Naive thymus-derived CD4-positive, alpha-beta T cell (primary cell): Measurements from ENCODE around the gene PCBP3. TPM values are rescaled to one million over a fixed set of nuclear protein-coding genes. Genes with fewer than 3 reads are reported as not detected.

Experiments
- ATAC-seq: fragments of 150-1000 bp; cut with Tn5 transposase; 2 replicates; pipeline ENCODE4 v1.10.0; 2021; ENCODE audit warnings: mild to moderate bottlenecking, moderate library complexity
- CTCF ChIA-PET: fragments of 350-600 bp; sonication (Branson Sonifier 250); formaldehyde crosslinking; loops from one replicate; lab custom pipeline; 2021; ENCODE audit warnings: antibody characterized with exemption; lab: Charles Lee
- POLR2A ChIA-PET: fragments of 350-600 bp; sonication (Branson Sonifier 250); formaldehyde crosslinking; loops from one replicate; lab custom pipeline; 2021; ENCODE audit warnings: antibody characterized with exemption, inconsistent platforms; lab: Charles Lee
- DNase-seq, 9 donors: peaks; one replicate each; pipeline versions ENCODE4 v3.0.0 to v3.0.0-alpha.2; 2020 to 2022; ENCODE audit warnings: mixed read lengths in 1 of 9
- H3K27ac ChIP-seq: one replicate; pipeline ENCODE4 v1.7.0; 2013; ENCODE audit warnings: mild to moderate bottlenecking, low read depth, low read length, moderate library complexity
- H3K27me3 ChIP-seq, 2 donors: one replicate each; pipeline ENCODE4 v1.7.0; 2013; ENCODE audit warnings: low read length in 2 of 2, mild to moderate bottlenecking in 2 of 2, moderate library complexity in 2 of 2; ENCODE audit not compliant: control insufficient read depth in 2 of 2, insufficient read depth in 2 of 2
- H3K36me3 ChIP-seq, 3 experiments: 1 replicate in 2 of 3; 2 replicates in 1 of 3; pipeline ENCODE4 v1.7.0; 2013; ENCODE audit warnings: low read length in 3 of 3, mild to moderate bottlenecking in 3 of 3, moderate library complexity in 1 of 3; ENCODE audit not compliant: insufficient read depth in 3 of 3, control insufficient read depth in 2 of 3
- H3K4me1 ChIP-seq, 2 donors: one replicate each; pipeline ENCODE4 v1.7.0; 2013; ENCODE audit warnings: low read length in 2 of 2, mild to moderate bottlenecking in 2 of 2, moderate library complexity in 1 of 2; ENCODE audit not compliant: control insufficient read depth in 2 of 2, insufficient read depth in 2 of 2
- H3K4me3 ChIP-seq: 2 replicates; pipeline ENCODE4 v1.7.0; 2013; ENCODE audit warnings: mild to moderate bottlenecking, low read length
- H3K9me3 ChIP-seq, 3 experiments: 1 replicate in 2 of 3; 2 replicates in 1 of 3; pipeline ENCODE4 v1.7.0; 2013; ENCODE audit warnings: low read length in 3 of 3; ENCODE audit not compliant: control insufficient read depth in 2 of 3
- H3K27ac Mint-ChIP-seq, 9 donors: one replicate each; pipeline ENCODE4 v1.8.0; 2020 to 2022; ENCODE audit warnings: mixed read lengths in 9 of 9, mild to moderate bottlenecking in 8 of 9, moderate library complexity in 5 of 9, inconsistent platforms in 2 of 9
- H3K27me3 Mint-ChIP-seq, 5 donors: one replicate each; pipeline ENCODE4 v1.8.0; 2021 to 2022; ENCODE audit warnings: mixed read lengths in 5 of 5, mild to moderate bottlenecking in 1 of 5
- H3K36me3 Mint-ChIP-seq, 5 donors: one replicate each; pipeline ENCODE4 v1.8.0; 2020 to 2022; ENCODE audit warnings: mixed read lengths in 5 of 5, mild to moderate bottlenecking in 3 of 5, inconsistent platforms in 1 of 5
- H3K4me1 Mint-ChIP-seq, 7 donors: one replicate each; pipeline ENCODE4 v1.8.0; 2020 to 2022; ENCODE audit warnings: mixed read lengths in 7 of 7, mild to moderate bottlenecking in 3 of 7, inconsistent platforms in 1 of 7
- H3K4me3 Mint-ChIP-seq, 10 donors: one replicate each; pipeline ENCODE4 v1.8.0; 2020 to 2022; ENCODE audit warnings: mild to moderate bottlenecking in 10 of 10, mixed read lengths in 10 of 10, moderate library complexity in 6 of 10, inconsistent platforms in 2 of 10
- H3K9me3 Mint-ChIP-seq, 11 donors: one replicate each; pipeline ENCODE4 v1.8.0; 2020 to 2022; ENCODE audit warnings: mixed read lengths in 11 of 11, mild to moderate bottlenecking in 4 of 11, inconsistent platforms in 1 of 11, moderate library complexity in 1 of 11
- intact Hi-C, 2 donors: fragments of 100-400 bp; cut with micrococcal nuclease; formaldehyde crosslinking; loops; one replicate each; pipeline ENCODE4 v1.15.1; 2023
- polyA plus RNA-seq, 2 donors: library from polyadenylated mRNA; unstranded; fragments of 300-500 nt; fragmentation: Illumina TruSeq; gene quantifications; one replicate each; pipeline ENCODE4 v1.2.3, GENCODE V29; 2021
- total RNA-seq, 6 experiments: library from RNA in 5 of 6; stranded (reverse) in 5 of 6; gene quantifications; 1 replicate in 5 of 6; 2 replicates in 1 of 6; pipeline ENCODE4 v1.2.3 and lab custom pipeline; 2021 to 2026

Gene PCBP3
- total and polyA plus RNA-seq, 7 experiments from 2014 or later, result 1.2 to 5.2 (median 1.6) TPM

DNA sequence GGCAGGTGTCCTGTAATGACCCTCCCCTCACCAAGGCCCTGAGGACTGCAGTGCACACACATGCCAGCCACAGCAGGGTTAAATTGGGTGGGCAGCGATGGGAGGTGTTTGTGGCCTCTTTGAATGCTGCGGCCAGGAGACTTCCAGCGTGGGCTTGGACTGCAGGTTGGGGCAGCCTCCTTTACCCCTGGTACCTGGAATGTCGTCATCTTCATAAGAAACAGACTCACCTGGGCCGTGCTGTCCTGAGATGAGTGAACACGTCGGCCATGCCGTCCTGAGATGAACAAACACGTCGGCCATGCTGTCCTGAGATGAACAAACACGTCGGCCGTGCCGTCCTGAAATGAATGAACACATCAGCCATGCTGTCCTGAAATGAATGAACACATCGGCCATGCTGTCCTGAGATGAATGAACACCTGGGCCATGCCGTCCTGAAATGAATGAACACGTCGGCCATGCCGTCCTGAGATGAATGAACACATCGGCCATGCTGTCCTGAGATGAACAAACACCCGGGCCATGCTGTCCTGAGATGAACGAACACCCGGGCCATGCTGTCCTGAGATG lies 288.0 kb downstream of the PCBP3 start:
- Mint-ChIP-seq H3K9me3 (peaks cover 0 to 2% (median 0%) of the 10 kb centered on the region in 11 donors), H3K27me3 (no peaks in the 10 kb centered on the region), H3K4me3 (no peak overlapping the region), H3K4me1 (peaks cover 2 to 9% (median 5%) of the 10 kb centered on the region in 7 donors), H3K36me3 (peaks cover 0 to 17% (median 0%) of the 10 kb centered on the region in 5 donors), H3K27ac (no peak overlapping the region)
- H3K36me3 ChIP-seq, result no peaks in the 10 kb centered on the region
- ATAC-seq (no peak), DNase-seq (no peak)
- no peaks in the 10 kb centered on the region for H3K27me3 ChIP-seq
- ChIA-PET POLR2A (no interaction called here), CTCF (no interaction called here)
- H3K27ac ChIP-seq, result no peak overlapping the region
- peaks cover 0 to 8% (median 0%) of the 10 kb centered on the region in 3 experiments for H3K9me3 ChIP-seq
- H3K4me3 ChIP-seq, result no peak overlapping the region
- intact Hi-C loops, result no loop called here
- H3K4me1 ChIP-seq, result no peaks in the 10 kb centered on the region

DNA sequence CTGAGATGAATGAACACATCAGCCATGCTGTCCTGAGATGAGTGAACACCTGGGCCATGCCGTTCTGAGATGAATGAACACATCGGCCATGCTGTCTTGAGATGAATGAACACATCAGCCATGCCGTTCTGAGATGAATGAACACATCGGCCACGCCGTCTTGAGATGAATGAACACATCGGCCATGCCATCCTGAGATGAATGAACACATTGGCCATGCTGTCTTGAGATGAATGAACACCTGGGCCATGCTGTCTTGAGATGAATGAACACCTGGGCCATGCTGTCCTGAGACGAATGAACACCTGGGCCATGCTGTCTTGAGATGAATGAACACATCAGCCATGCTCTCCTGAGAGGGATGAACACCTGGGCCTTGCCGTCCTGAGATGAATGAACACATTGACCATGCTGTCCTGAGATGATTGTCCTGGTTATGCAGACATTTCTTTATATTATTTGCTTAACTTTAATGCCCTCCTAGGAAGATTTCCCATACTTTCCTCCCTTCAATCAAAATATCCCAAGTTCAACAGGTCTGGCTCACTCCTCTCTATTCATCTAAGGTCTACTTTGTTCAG lies 289.5 kb downstream of the PCBP3 start:
- Histone ChIP-seq H3K27ac (no peak overlapping the region), H3K9me3 (peaks cover 0 to 8% (median 0%) of the 10 kb centered on the region in 3 experiments), H3K4me1 (no peaks in the 10 kb centered on the region), H3K27me3 (no peaks in the 10 kb centered on the region), H3K4me3 (no peak overlapping the region), H3K36me3 (no peaks in the 10 kb centered on the region)
- H3K27me3 Mint-ChIP-seq, result no peaks in the 10 kb centered on the region
- no peak for ATAC-seq
- ChIA-PET POLR2A (no interaction called here), CTCF (no interaction called here)
- no peak for DNase-seq
- peaks cover 0 to 2% (median 0%) of the 10 kb centered on the region in 11 donors for H3K9me3 Mint-ChIP-seq
- H3K4me3 Mint-ChIP-seq, result no peak overlapping the region
- H3K4me1 Mint-ChIP-seq, result peaks cover 0 to 2% (median 0%) of the 10 kb centered on the region in 7 donors
- no peak overlapping the region for H3K27ac Mint-ChIP-seq
- intact Hi-C loops, result no loop called here
- H3K36me3 Mint-ChIP-seq, result peaks cover 0 to 22% (median 0%) of the 10 kb centered on the region in 5 donors

GRCh38 chr21:45934085-45934484 lies 290.6 kb downstream of the PCBP3 start:
- intact Hi-C loops, result no loop called here
- H3K9me3 ChIP-seq, result peaks cover 0 to 8% (median 0%) of the 10 kb centered on the region in 3 experiments
- no peak overlapping the region for H3K4me3 ChIP-seq
- Mint-ChIP-seq H3K4me1 (peaks cover 0 to 2% (median 0%) of the 10 kb centered on the region in 7 donors), H3K27ac (peak overlapping the region in 1 of 9 donors; percentile 46), H3K9me3 (peaks cover 0 to 2% (median 0%) of the 10 kb centered on the region in 11 donors), H3K36me3 (peaks cover 0 to 22% (median 0%) of the 10 kb centered on the region in 5 donors), H3K27me3 (no peaks in the 10 kb centered on the region), H3K4me3 (no peak overlapping the region)
- no peak overlapping the region for H3K27ac ChIP-seq
- ATAC-seq (no peak), DNase-seq (no peak)
- ChIA-PET POLR2A (no interaction called here), CTCF (no interaction called here)
- no peaks in the 10 kb centered on the region for H3K4me1 ChIP-seq
- no peaks in the 10 kb centered on the region for H3K36me3 ChIP-seq
- no peaks in the 10 kb centered on the region for H3K27me3 ChIP-seq

GRCh38 chr21:45934554-45934953 lies 291.0 kb downstream of the PCBP3 start:
- ChIA-PET CTCF (no interaction called here), POLR2A (no interaction called here)
- H3K27ac Mint-ChIP-seq, result no peak overlapping the region
- H3K4me3 Mint-ChIP-seq, result no peak overlapping the region
- intact Hi-C loops, result no loop called here
- Histone ChIP-seq H3K36me3 (no peaks in the 10 kb centered on the region), H3K27ac (no peak overlapping the region), H3K4me1 (no peaks in the 10 kb centered on the region), H3K4me3 (no peak overlapping the region), H3K27me3 (no peaks in the 10 kb centered on the region), H3K9me3 (peaks cover 0 to 8% (median 0%) of the 10 kb centered on the region in 3 experiments)
- DNase-seq (no peak), ATAC-seq (no peak)
- peaks cover 0 to 2% (median 0%) of the 10 kb centered on the region in 11 donors for H3K9me3 Mint-ChIP-seq
- H3K4me1 Mint-ChIP-seq, result peaks cover 0 to 2% (median 0%) of the 10 kb centered on the region in 7 donors
- H3K36me3 Mint-ChIP-seq, result peaks cover 0 to 22% (median 0%) of the 10 kb centered on the region in 5 donors
- H3K27me3 Mint-ChIP-seq, result no peaks in the 10 kb centered on the region

- no peak overlapping the region for H3K4me3 ChIP-seq
- peaks cover 0 to 2% (median 0%) of the 10 kb centered on the region in 7 donors for H3K4me1 Mint-ChIP-seq
- CTCF ChIA-PET, result interaction anchor here (0.6 kb wide), 1 partner anchor 322 kb away, joined by 5 read pairs; no protein-coding TSS in a partner anchor
- intact Hi-C loops, result no loop called here
- H3K27ac ChIP-seq, result no peak overlapping the region
- peaks cover 0 to 2% (median 0%) of the 10 kb centered on the region in 11 donors for H3K9me3 Mint-ChIP-seq
- no peaks in the 10 kb centered on the region for H3K27me3 Mint-ChIP-seq
- DNase-seq, result no peak
- H3K27ac Mint-ChIP-seq, result no peak overlapping the region
- no peaks in the 10 kb centered on the region for H3K36me3 ChIP-seq
- POLR2A ChIA-PET, result no interaction called here
- peaks cover 0 to 22% (median 0%) of the 10 kb centered on the region in 5 donors for H3K36me3 Mint-ChIP-seq
- ATAC-seq, result no peak
- H3K4me3 Mint-ChIP-seq, result no peak overlapping the region
- no peaks in the 10 kb centered on the region for H3K27me3 ChIP-seq
- H3K4me1 ChIP-seq, result no peaks in the 10 kb centered on the region
- H3K9me3 ChIP-seq, result peaks cover 0 to 8% (median 0%) of the 10 kb centered on the region in 3 experiments
Observed at GRCh38 chr21:45935628-45936027, 292.1 kb downstream of the PCBP3 start.

DNA sequence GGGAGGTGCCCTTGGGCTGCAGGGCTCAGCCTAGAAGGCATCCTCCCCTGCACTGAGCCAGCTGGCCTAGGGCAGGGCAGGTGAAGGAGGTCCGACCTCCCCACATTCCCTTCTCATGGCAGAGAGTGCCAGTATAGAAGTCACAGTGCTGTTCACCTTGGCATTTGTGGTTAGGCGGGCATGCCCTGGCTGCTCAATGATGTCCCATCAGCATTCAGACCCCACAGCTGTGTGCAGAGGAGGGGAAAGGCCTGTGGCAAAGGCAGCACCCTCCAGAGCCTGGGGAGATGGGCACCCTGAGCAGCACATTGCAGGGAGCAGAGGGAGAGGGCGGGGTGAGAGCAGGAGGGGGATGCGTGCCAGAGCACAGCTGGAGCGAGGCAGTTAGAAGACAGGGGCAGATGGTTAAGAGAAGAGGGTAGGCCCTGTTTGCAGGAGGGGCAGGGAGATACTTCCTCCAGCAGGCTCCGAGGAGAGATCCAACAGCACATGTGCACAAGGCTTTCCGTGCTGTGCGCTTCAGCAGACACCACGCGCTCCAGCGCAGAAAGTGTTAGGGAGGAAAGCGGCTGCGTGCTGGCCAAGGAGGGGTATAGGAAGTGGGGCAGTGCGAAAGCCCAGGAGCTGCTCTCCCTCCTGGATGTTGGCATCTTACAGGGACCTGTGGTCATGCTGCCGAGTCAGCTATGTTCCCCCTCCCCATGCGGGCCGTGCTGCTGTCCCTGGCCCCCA lies 294.4 kb downstream of the PCBP3 start:
- ChIA-PET POLR2A (no interaction called here), CTCF (no interaction called here)
- DNase-seq (no peak), ATAC-seq (no peak)
- peak overlapping the region in 1 of 9 donors; percentile 52 for H3K27ac Mint-ChIP-seq
- H3K4me3 Mint-ChIP-seq, result peak overlapping the region in 1 of 10 donors; percentile 47
- peaks cover 0 to 21% (median 0%) of the 10 kb centered on the region in 5 donors for H3K36me3 Mint-ChIP-seq
- peaks cover 0 to 8% (median 0%) of the 10 kb centered on the region in 3 experiments for H3K9me3 ChIP-seq
- H3K27me3 ChIP-seq, result no peaks in the 10 kb centered on the region
- no peaks in the 10 kb centered on the region for H3K36me3 ChIP-seq
- H3K4me1 ChIP-seq, result no peaks in the 10 kb centered on the region
- H3K27me3 Mint-ChIP-seq, result no peaks in the 10 kb centered on the region
- no peak overlapping the region for H3K27ac ChIP-seq
- H3K4me1 Mint-ChIP-seq, result peaks cover 0 to 2% (median 0%) of the 10 kb centered on the region in 7 donors
- H3K4me3 ChIP-seq, result no peak overlapping the region
- peaks cover 0 to 2% (median 0%) of the 10 kb centered on the region in 11 donors for H3K9me3 Mint-ChIP-seq
- intact Hi-C loops, result no loop called here
